SK-N-SH (cell line): ENCODE data around the gene SPEF1. TPM values are rescaled to one million over a fixed set of nuclear protein-coding genes. Genes with fewer than 3 reads are reported as not detected.

Experiments
- CTCF ChIA-PET: fragments of 300-600, 350-600 bp; formaldehyde crosslinking; extraction: SDS; loops from one replicate; lab custom pipeline; 2021; lab: Yijun Ruan, JAX
- POLR2A ChIA-PET: fragments of 350-600 bp; sonication (Branson Sonifier 250); formaldehyde crosslinking; extraction: SDS; loops from one replicate; lab custom pipeline; 2020; ENCODE audit warnings: antibody characterized with exemption, inconsistent platforms; lab: Yijun Ruan, JAX
- DNase-seq: peaks from one replicate; pipeline ENCODE4 v3.0.0; 2012
- H2AFZ ChIP-seq: fragments of 200-600 bp; sonication (generic); 2 replicates; pipeline ENCODE4 v1.8.1; 2016; ENCODE audit warnings: antibody characterized with exemption, mild to moderate bottlenecking, low read depth
- H3F3A ChIP-seq: fragments of 200-600 bp; sonication (generic); replicated peaks from 2 replicates; pipeline ENCODE3; 2016; ENCODE audit warnings: antibody characterized with exemption, mild to moderate bottlenecking; ENCODE audit not compliant: insufficient read depth
- H3K27ac ChIP-seq, 2 experiments: fragments of 200-500 bp in 1 of 2; fragments of 200-600 bp in 1 of 2; sonication (Bioruptor generic) in 1 of 2; sonication (generic), shearing (Covaris generic) in 1 of 2; 2 replicates each; pipeline versions ENCODE4 v1.5.1 to v1.6.1; 2014 to 2016; ENCODE audit warnings: low read depth in 2 of 2, inconsistent platforms in 1 of 2, low read length in 1 of 2, mild to moderate bottlenecking in 1 of 2, mixed read lengths in 1 of 2
- H3K27me3 ChIP-seq: fragments of 200-600 bp; sonication (generic), shearing (Covaris generic); 2 replicates; pipeline ENCODE4 v1.6.1; 2016; ENCODE audit warnings: mixed run types; ENCODE audit not compliant: insufficient read depth
- H3K36me3 ChIP-seq, 2 experiments: fragments of 200-500 bp in 1 of 2; fragments of 200-600 bp in 1 of 2; sonication (Bioruptor generic) in 1 of 2; sonication (generic) in 1 of 2; replicated peaks in 1 of 2; 2 replicates each; pipeline versions ENCODE3 to v1.5.1; 2014 to 2016; ENCODE audit warnings: low read length in 1 of 2, mild to moderate bottlenecking in 1 of 2; ENCODE audit not compliant: insufficient read depth in 2 of 2, control insufficient read depth in 1 of 2
- H3K4me1 ChIP-seq, 2 experiments: fragments of 200-500 bp in 1 of 2; fragments of 200-600 bp in 1 of 2; sonication (Bioruptor generic) in 1 of 2; sonication (generic), shearing (Covaris generic) in 1 of 2; 2 replicates each; pipeline versions ENCODE4 v1.5.1 to v1.6.1; 2014 to 2016; ENCODE audit warnings: low read depth in 1 of 2, low read length in 1 of 2, mixed run types in 1 of 2; ENCODE audit not compliant: insufficient read depth in 2 of 2, control insufficient read depth in 1 of 2
- H3K4me2 ChIP-seq: fragments of 200-600 bp; sonication (generic), shearing (Covaris generic); 2 replicates; pipeline ENCODE4 v1.6.1; 2017; ENCODE audit warnings: mixed run types
- H3K4me3 ChIP-seq, 2 experiments: fragments of 200-500 bp in 1 of 2; fragments of 200-600 bp in 1 of 2; sonication (Bioruptor generic) in 1 of 2; sonication (generic), shearing (Covaris generic) in 1 of 2; 2 replicates each; pipeline versions ENCODE4 v1.5.1 to v1.8.1; 2014 to 2016; ENCODE audit warnings: low read depth in 2 of 2, inconsistent platforms in 1 of 2, low read length in 1 of 2, mild to moderate bottlenecking in 1 of 2, mixed read lengths in 1 of 2, moderate library complexity in 1 of 2
- H3K79me2 ChIP-seq: fragments of 200-600 bp; sonication (generic); 2 replicates; pipeline ENCODE4 v1.8.1; 2017; ENCODE audit warnings: mild to moderate bottlenecking; ENCODE audit not compliant: insufficient read depth
- H3K9ac ChIP-seq: fragments of 200-600 bp; sonication (generic); 2 replicates; pipeline ENCODE4 v1.6.1; 2017; ENCODE audit warnings: mixed run types
- H3K9me2 ChIP-seq: fragments of 200-600 bp; sonication (generic); 2 replicates; pipeline ENCODE4 v1.6.1; 2017; ENCODE audit warnings: mixed run types
- H3K9me3 ChIP-seq: fragments of 200-600 bp; sonication (generic); 2 replicates; pipeline ENCODE4 v1.6.1; 2017; ENCODE audit warnings: mixed run types, mild to moderate bottlenecking, moderate library complexity
- H4K20me1 ChIP-seq: fragments of 200-600 bp; sonication (generic); 2 replicates; pipeline ENCODE4 v1.6.1; 2017; ENCODE audit warnings: mild to moderate bottlenecking, mixed run types; ENCODE audit not compliant: insufficient read depth
- ELF1 ChIP-seq: IDR thresholded peaks from 2 replicates; pipeline ENCODE4 v1.4.0; 2012
- FOSL2 ChIP-seq: IDR thresholded peaks from 2 replicates; pipeline ENCODE4 v1.4.0; 2012; ENCODE audit warnings: low read depth, mild to moderate bottlenecking, moderate library complexity, borderline replicate concordance
- FOXM1 ChIP-seq: IDR thresholded peaks from 2 replicates; pipeline ENCODE4 v1.4.0; 2012; ENCODE audit warnings: low read depth, mild to moderate bottlenecking
- GABPA ChIP-seq: IDR thresholded peaks from 2 replicates; pipeline ENCODE4 v1.4.0; 2012; ENCODE audit warnings: low read depth, mild to moderate bottlenecking
- GATA2 ChIP-seq: sonication (generic); formaldehyde crosslinking; IDR thresholded peaks from 2 replicates; pipeline ENCODE4 v1.5.0; 2020; ENCODE audit warnings: mild to moderate bottlenecking, missing genetic modification reagents
- MEF2A ChIP-seq: IDR thresholded peaks from 2 replicates; pipeline ENCODE4 v1.4.0; 2012; ENCODE audit warnings: low read depth, borderline replicate concordance
- NFIC ChIP-seq: IDR thresholded peaks from 2 replicates; pipeline ENCODE4 v1.4.0; 2012; ENCODE audit warnings: borderline replicate concordance
- POLR2AphosphoS5 ChIP-seq: IDR thresholded peaks from 2 replicates; pipeline ENCODE4 v1.6.1; 2012; ENCODE audit warnings: low read depth, low read length
- RAD21 ChIP-seq: IDR thresholded peaks from 2 replicates; pipeline ENCODE4 v1.6.1; 2012; ENCODE audit warnings: mild to moderate bottlenecking, low read length
- RCOR1 ChIP-seq: fragments of 150-350 bp; IDR thresholded peaks from 2 replicates; pipeline ENCODE4 v1.6.1; 2017; ENCODE audit warnings: antibody characterized with exemption, low read length
- REST ChIP-seq: IDR thresholded peaks from 2 replicates; pipeline ENCODE4 v1.6.1; 2012; ENCODE audit warnings: mild to moderate bottlenecking, low read depth, low read length, moderate library complexity
- RFX5 ChIP-seq: IDR thresholded peaks from 2 replicates; pipeline ENCODE4 v1.6.1; 2012; ENCODE audit warnings: mild to moderate bottlenecking, improper control_type of control experiment, low read length
- RXRA ChIP-seq: IDR thresholded peaks from 2 replicates; pipeline ENCODE4 v1.4.0; 2012; ENCODE audit warnings: low read depth, mild to moderate bottlenecking, borderline replicate concordance
- SIN3A ChIP-seq: IDR thresholded peaks from 2 replicates; pipeline ENCODE4 v1.6.1; 2012; ENCODE audit warnings: low read depth, mild to moderate bottlenecking, low read length, moderate library complexity, borderline replicate concordance
- SMC3 ChIP-seq: IDR thresholded peaks from 2 replicates; pipeline ENCODE4 v1.6.1; 2012; ENCODE audit warnings: low read depth, low read length, improper control_type of control experiment
- TCF12 ChIP-seq: IDR thresholded peaks from 2 replicates; pipeline ENCODE4 v1.4.0; 2012
- TEAD4 ChIP-seq: IDR thresholded peaks from 2 replicates; pipeline ENCODE4 v1.4.0; 2012; ENCODE audit warnings: mild to moderate bottlenecking, borderline replicate concordance; ENCODE audit not compliant: insufficient read depth
- YY1 ChIP-seq: IDR thresholded peaks from 2 replicates; pipeline ENCODE4 v1.4.0; 2012; ENCODE audit warnings: low read depth, mild to moderate bottlenecking
- WGBS: methylation state at CpG from one replicate; pipeline ENCODE4 v1.1.6; 2017; ENCODE audit warnings: low lambda C conversion rate; 5-methylcytosine and 5-hydroxymethylcytosine counted together
- polyA plus RNA-seq, 3 experiments: library from polyadenylated mRNA; depleted of rRNA; stranded (reverse); fragments of >200 nt; gene quantifications; 2 replicates each; pipeline ENCODE4 v1.2.3, GENCODE V29; 2012
- TF ChIP-seq, protein P1 (sequence below): IDR thresholded peaks from 2 replicates; pipeline ENCODE4; 2012
- TF ChIP-seq, protein P2 (sequence below): fragments of 150-350 bp; IDR thresholded peaks from 2 replicates; pipeline ENCODE4 v1.6.1; 2017; ENCODE audit warnings: antibody characterized with exemption, low read length, low read depth, borderline replicate concordance
- TF ChIP-seq, protein P3 (sequence below): IDR thresholded peaks from 2 replicates; pipeline ENCODE4 v1.4.0; 2012; ENCODE audit warnings: low read depth, borderline replicate concordance

The SPEF1 gene
- polyA plus RNA-seq, 1 of the 3 experiments (the other 2 are of a cell fraction) = 1.6 TPM

DNA sequence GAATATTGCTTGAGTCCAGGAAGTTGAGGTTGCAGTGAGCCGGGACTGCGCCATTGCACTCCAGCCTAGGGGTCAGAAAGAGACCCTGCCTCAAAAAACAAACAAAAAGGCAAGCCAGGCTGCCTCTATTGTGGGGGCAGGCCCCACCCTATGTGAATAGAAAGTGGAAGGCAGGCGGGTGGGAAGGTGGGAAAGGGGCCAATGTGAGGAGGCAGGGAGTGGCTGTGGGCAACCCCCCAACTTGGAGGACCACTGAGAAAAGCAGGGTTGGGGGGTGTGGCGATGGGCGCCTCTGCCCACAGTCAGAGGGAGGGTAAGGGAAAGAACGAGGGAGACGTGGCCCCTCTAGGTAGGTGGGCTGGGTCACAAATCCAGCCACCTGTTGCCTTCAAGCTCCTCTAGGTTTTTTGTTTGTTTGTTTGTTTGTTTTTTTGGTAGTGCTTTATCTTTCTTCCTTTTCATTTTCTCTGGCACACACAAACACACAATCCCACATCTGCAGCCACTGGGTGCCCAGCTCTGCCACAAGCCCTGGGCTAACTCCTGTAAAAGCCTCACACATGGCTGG, 33.8 kb upstream of the SPEF1 start:
- Histone ChIP-seq H3K9me2 (no peaks in the 10 kb centered on the region), H2AFZ (no peak overlapping the region), H4K20me1 (no peaks in the 10 kb centered on the region), H3K9ac (no peak overlapping the region), H3K79me2 (peaks cover 9% of the 10 kb centered on the region), H3K4me3 (no peak overlapping the region), H3K27ac (no peak overlapping the region), H3K9me3 (no peaks in the 10 kb centered on the region), H3F3A (peaks cover 18% of the 10 kb centered on the region), H3K27me3 (no peaks in the 10 kb centered on the region), H3K4me1 (peaks cover 12 to 40% of the 10 kb centered on the region in 2 experiments; a peak in 3 of 4 replicates), H3K4me2 (no peak overlapping the region), H3K36me3 (no peaks in the 10 kb centered on the region)
- no peak for DNase-seq
- POLR2A ChIA-PET = no interaction called here
- CTCF ChIA-PET = interaction anchor here (0.7 to 6.6 kb wide), 4 partner anchors 19 to 198 kb away, joined by 3 to 61 read pairs (median 7); partner anchors contain the start of genes CDC25B and CENPB
- TF ChIP-seq YY1 (no peak), RCOR1 (no peak), GABPA (no peak), RAD21 (no peak), SMC3 (no peak), TCF12 (no peak), ELF1 (no peak), FOXM1 (no peak), NFIC (no peak), RFX5 (no peak), GATA2 (CRISPR knock-in tag) (no peak), SIN3A (no peak), RXRA (no peak)
- TF ChIP-seq, protein P1, sequence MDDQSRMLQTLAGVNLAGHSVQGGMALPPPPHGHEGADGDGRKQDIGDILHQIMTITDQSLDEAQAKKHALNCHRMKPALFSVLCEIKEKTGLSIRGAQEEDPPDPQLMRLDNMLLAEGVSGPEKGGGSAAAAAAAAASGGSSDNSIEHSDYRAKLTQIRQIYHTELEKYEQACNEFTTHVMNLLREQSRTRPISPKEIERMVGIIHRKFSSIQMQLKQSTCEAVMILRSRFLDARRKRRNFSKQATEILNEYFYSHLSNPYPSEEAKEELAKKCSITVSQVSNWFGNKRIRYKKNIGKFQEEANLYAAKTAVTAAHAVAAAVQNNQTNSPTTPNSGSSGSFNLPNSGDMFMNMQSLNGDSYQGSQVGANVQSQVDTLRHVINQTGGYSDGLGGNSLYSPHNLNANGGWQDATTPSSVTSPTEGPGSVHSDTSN = no peak
- TF ChIP-seq, protein P2, sequence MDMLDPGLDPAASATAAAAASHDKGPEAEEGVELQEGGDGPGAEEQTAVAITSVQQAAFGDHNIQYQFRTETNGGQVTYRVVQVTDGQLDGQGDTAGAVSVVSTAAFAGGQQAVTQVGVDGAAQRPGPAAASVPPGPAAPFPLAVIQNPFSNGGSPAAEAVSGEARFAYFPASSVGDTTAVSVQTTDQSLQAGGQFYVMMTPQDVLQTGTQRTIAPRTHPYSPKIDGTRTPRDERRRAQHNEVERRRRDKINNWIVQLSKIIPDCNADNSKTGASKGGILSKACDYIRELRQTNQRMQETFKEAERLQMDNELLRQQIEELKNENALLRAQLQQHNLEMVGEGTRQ = no peak
- WGBS = 94% methylated on average over 7 of the region's 7 CpGs

GRCh38 chr20:3813848-3814581, 32.8 kb upstream of the SPEF1 start:
- WGBS = 89% methylated on average over 11 of the region's 12 CpGs
- H3K9me2 ChIP-seq = no peaks in the 10 kb centered on the region
- peaks cover 18% of the 10 kb centered on the region for H3F3A ChIP-seq
- no peaks in the 10 kb centered on the region for H4K20me1 ChIP-seq
- CTCF ChIA-PET = interaction anchor here (1.0 to 6.6 kb wide), 4 partner anchors 18 to 65 kb away, joined by 3 to 61 read pairs (median 8); partner anchors contain the start of genes CDC25B and CENPB
- H3K27ac ChIP-seq = no peak overlapping the region
- H3K4me1 ChIP-seq = peaks cover 7 to 31% of the 10 kb centered on the region in 2 experiments; a peak in 3 of 4 replicates
- no peaks in the 10 kb centered on the region for H3K9me3 ChIP-seq
- H3K79me2 ChIP-seq = peaks cover 15% of the 10 kb centered on the region
- DNase-seq = no peak
- no peak overlapping the region for H3K4me3 ChIP-seq
- POLR2A ChIA-PET = no interaction called here
- no peak overlapping the region for H3K4me2 ChIP-seq
- no peaks in the 10 kb centered on the region for H3K27me3 ChIP-seq
- no peak overlapping the region for H2AFZ ChIP-seq
- no peaks in the 10 kb centered on the region for H3K36me3 ChIP-seq
- no peak overlapping the region for H3K9ac ChIP-seq
- no peak for TF ChIP-seq REST
- no peak for TF ChIP-seq RFX5
- no peak for TF ChIP-seq TEAD4
- TF ChIP-seq NFIC = no peak
- TF ChIP-seq POLR2AphosphoS5 = no peak
- TF ChIP-seq, protein P3, sequence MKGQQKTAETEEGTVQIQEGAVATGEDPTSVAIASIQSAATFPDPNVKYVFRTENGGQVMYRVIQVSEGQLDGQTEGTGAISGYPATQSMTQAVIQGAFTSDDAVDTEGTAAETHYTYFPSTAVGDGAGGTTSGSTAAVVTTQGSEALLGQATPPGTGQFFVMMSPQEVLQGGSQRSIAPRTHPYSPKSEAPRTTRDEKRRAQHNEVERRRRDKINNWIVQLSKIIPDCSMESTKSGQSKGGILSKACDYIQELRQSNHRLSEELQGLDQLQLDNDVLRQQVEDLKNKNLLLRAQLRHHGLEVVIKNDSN = no peak
- no peak for TF ChIP-seq MEF2A
- TF ChIP-seq GATA2 (CRISPR knock-in tag) = no peak
- TF ChIP-seq FOSL2 = no peak
- TF ChIP-seq ELF1 = no peak
- TF ChIP-seq, all 33 proteins: peak for 0
